Gastrocnemius medialis (tissue), 4 donors: ENCODE measurements around the gene PPM1L. TPM values are rescaled to one million over a fixed set of nuclear protein-coding genes. Genes with fewer than 3 reads are reported as not detected.

Source experiments
- ATAC-seq, 2 donors: fragments of 150-250 bp; one replicate each; pipeline ENCODE4 v1.9.1; 2016
- DNase-seq, 2 donors: peaks; one replicate each; pipeline ENCODE4 v3.0.0-alpha.2; 2019
- H3K27ac ChIP-seq, 4 donors: fragments of 200-600 bp; sonication (generic); 1 replicate in 1 of 4; 2 replicates in 3 of 4; pipeline ENCODE4 v1.5.1; 2016 to 2018; ENCODE audit warnings: mild to moderate bottlenecking in 2 of 4, moderate library complexity in 1 of 4
- H3K27me3 ChIP-seq, 3 donors: fragments of 200-600 bp; sonication (generic) in 2 of 3; 1 replicate in 1 of 3; 2 replicates in 2 of 3; pipeline versions ENCODE4 v1.5.1 to v1.6.0; 2016 to 2019; ENCODE audit warnings: mild to moderate bottlenecking in 1 of 3, moderate library complexity in 1 of 3
- H3K36me3 ChIP-seq, 2 donors: fragments of 200-600 bp; sonication (generic) in 1 of 2; one replicate each; pipeline ENCODE4 v1.5.1; 2017 to 2018
- H3K4me1 ChIP-seq, 2 donors: fragments of 200-600 bp; sonication (generic) in 1 of 2; one replicate each; pipeline ENCODE4 v1.5.1; 2016 to 2017; ENCODE audit warnings: mild to moderate bottlenecking in 2 of 2
- H3K4me3 ChIP-seq, 4 donors: fragments of 200-600 bp; sonication (generic) in 3 of 4; 1 replicate in 1 of 4; 2 replicates in 3 of 4; pipeline ENCODE4 v1.5.1; 2016 to 2019; ENCODE audit warnings: mild to moderate bottlenecking in 2 of 4
- H3K9me3 ChIP-seq, 3 donors: fragments of 200-600 bp; sonication (generic) in 2 of 3; 1 replicate in 1 of 3; 2 replicates in 2 of 3; pipeline ENCODE4 v1.5.1; 2016 to 2019
- POLR2A ChIP-seq, 2 donors: fragments of 450-650 bp; IDR thresholded peaks; one replicate each; pipeline ENCODE4 v1.6.1; 2017; ENCODE audit warnings: antibody characterized with exemption in 2 of 2, mild to moderate bottlenecking in 2 of 2, moderate library complexity in 2 of 2
- in situ Hi-C, 4 donors: fragments of 200-750 bp; cut with MboI; loops; one replicate each; pipeline versions ENCODE4 v1.15.0 to v1.8.0; 2017; ENCODE audit warnings: low sequenced_read_pairs in 4 of 4
- intact Hi-C: fragments of 100-400 bp; cut with DNase I; formaldehyde crosslinking; loops from one replicate; pipeline ENCODE4 v1.15.1; 2023; ENCODE audit warnings: low total_unique reads
- total RNA-seq, 4 donors: library from RNA; depleted of rRNA; stranded (reverse); fragments of >200 nt; gene quantifications; one replicate each; pipeline versions ENCODE4 v1.1.0 to v1.2.3, GENCODE V29; 2016
- TF ChIP-seq, protein P1 (sequence below), 5 experiments: fragments of 450-650 bp in 3 of 5; fragments of 200-600 bp in 2 of 5; sonication (generic) in 2 of 5; IDR thresholded peaks in 4 of 5; conservative IDR thresholded peaks in 1 of 5; 1 replicate in 4 of 5; 2 replicates in 1 of 5; pipeline ENCODE4 v1.5.1; 2016 to 2019; ENCODE audit warnings: antibody characterized with exemption in 5 of 5, mild to moderate bottlenecking in 3 of 5, moderate library complexity in 3 of 5

PPM1L gene
- total RNA-seq, 4 donors from 2014 or later, result 85.0 to 243 (median 122) TPM

DNA sequence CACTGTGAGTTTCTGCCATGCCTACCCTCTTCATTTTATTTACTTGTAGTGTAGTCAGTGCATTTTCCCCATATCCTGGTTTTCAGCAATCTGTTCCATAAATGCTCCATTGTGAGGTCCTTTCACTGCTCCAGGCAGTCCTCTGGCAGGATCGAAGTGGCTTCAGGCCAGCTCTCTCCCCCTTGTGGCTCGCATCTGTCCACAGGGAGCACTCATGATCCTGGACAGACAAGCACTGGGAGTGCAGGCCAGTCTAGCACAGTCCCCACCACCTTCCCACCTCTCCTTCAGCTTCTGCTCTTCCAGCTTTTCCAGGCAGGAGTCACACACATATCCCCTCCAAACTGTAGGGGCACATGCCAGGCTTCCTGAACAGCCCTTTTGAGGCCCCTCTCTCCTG is 173.6 kb downstream of the PPM1L start:
- Histone ChIP-seq H3K9me3 (no peaks in the 10 kb centered on the region), H3K4me1 (peaks cover 17 to 50% of the 10 kb centered on the region in 2 donors), H3K36me3 (no peaks in the 10 kb centered on the region), H3K27ac (no peak overlapping the region), H3K27me3 (no peaks in the 10 kb centered on the region), H3K4me3 (no peak overlapping the region)
- DNase-seq, result peak; percentile 32 to 43
- peak; percentile 59 to 68 for ATAC-seq
- TF ChIP-seq, protein P1, sequence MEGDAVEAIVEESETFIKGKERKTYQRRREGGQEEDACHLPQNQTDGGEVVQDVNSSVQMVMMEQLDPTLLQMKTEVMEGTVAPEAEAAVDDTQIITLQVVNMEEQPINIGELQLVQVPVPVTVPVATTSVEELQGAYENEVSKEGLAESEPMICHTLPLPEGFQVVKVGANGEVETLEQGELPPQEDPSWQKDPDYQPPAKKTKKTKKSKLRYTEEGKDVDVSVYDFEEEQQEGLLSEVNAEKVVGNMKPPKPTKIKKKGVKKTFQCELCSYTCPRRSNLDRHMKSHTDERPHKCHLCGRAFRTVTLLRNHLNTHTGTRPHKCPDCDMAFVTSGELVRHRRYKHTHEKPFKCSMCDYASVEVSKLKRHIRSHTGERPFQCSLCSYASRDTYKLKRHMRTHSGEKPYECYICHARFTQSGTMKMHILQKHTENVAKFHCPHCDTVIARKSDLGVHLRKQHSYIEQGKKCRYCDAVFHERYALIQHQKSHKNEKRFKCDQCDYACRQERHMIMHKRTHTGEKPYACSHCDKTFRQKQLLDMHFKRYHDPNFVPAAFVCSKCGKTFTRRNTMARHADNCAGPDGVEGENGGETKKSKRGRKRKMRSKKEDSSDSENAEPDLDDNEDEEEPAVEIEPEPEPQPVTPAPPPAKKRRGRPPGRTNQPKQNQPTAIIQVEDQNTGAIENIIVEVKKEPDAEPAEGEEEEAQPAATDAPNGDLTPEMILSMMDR (IDR thresholded peaks at IDR 0.05 in 4 of 5, conservative IDR thresholded peaks at IDR 0.05 in 1 of 5), result peak in 4 of 5 experiments; percentile 20 to 48 (median 36)
- no peak for TF ChIP-seq POLR2A (IDR thresholded peaks at IDR 0.05)
- intact Hi-C loops (loop anchor here (2.0 to 5.0 kb wide), 2 partner anchors 42 to 173 kb away; partner anchors contain the start of gene PPM1L), in situ Hi-C loops (loop anchor here in 1 of 4 donors (25.0 kb wide), 1 partner anchor 483 kb away; no protein-coding TSS in a partner anchor)

DNA sequence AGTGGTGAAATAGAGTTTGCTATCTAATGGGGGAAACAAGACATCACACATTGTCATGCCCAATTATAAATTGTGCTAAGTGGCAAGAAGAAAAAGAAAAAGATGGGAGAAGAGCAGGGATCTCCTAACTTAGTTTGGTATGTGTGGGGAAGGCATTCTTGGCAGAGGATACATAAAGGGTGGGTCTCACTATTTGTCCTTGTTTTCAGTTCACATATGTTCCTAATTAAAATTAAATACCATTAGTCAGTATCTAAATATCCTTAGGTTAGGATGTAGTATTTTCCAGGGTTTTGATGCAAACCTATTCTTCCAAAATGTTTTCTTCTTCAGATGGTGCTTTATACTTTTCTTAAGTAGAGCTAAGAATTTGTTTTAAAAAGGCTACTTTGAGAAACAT is 175.4 kb downstream of the PPM1L start:
- Histone ChIP-seq H3K27me3 (no peaks in the 10 kb centered on the region), H3K4me3 (no peak overlapping the region), H3K36me3 (no peaks in the 10 kb centered on the region), H3K27ac (no peak overlapping the region), H3K9me3 (no peaks in the 10 kb centered on the region), H3K4me1 (peaks cover 17 to 37% of the 10 kb centered on the region in 2 donors)
- intact Hi-C loops (no loop called here), in situ Hi-C loops (loop anchor here in 3 of 4 donors (10.0 to 25.0 kb wide), 2 partner anchors 227 to 481 kb away; no protein-coding TSS in a partner anchor)
- TF ChIP-seq, protein P1 (IDR thresholded peaks at IDR 0.05 in 4 of 5, conservative IDR thresholded peaks at IDR 0.05 in 1 of 5), result no peak
- no peak for TF ChIP-seq POLR2A (IDR thresholded peaks at IDR 0.05)
- ATAC-seq (no peak), DNase-seq (no peak)

DNA sequence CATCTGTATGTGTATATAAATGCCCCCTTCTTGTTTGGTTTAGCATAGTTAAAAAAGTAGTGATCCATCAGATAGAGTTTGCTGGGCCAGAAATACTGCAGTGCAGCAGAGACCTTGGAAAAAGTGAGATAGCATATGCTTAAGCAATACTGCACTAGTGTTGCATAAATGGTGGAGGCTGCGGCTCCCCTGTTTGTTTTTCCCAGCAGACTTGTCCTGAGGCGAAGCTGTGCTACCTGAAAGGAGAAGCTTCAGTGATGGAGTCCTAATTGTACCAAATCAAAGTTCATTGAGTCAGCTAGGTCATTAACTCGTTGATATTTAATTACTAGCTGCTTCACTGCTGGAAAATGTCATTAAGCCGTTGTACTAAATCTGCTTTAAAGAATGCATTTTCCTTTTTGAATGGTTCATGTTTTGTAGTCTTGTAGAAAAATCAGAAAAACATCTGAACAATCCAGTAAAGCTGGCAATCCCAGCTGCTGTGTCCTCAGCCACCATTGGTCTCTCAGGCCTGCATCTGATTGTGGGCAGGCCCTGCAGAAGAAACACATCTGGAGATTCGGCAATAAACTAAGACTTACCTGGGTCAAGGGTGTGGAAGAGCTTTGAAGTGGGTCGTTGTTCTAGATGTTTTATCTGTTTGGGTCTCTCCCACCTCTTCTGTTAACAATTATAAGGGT is 179.5 kb downstream of the PPM1L start:
- H3K4me3 ChIP-seq, result no peak overlapping the region
- no peak for TF ChIP-seq POLR2A (IDR thresholded peaks at IDR 0.05)
- TF ChIP-seq, protein P1 (IDR thresholded peaks at IDR 0.05 in 4 of 5, conservative IDR thresholded peaks at IDR 0.05 in 1 of 5), result no peak
- peaks cover 0 to 8% of the 10 kb centered on the region in 2 donors for H3K4me1 ChIP-seq
- no peaks in the 10 kb centered on the region for H3K9me3 ChIP-seq
- intact Hi-C loops, result no loop called here
- no peaks in the 10 kb centered on the region for H3K36me3 ChIP-seq
- in situ Hi-C loops, result loop anchor here (5.0 to 25.0 kb wide), 3 partner anchors 228 to 477 kb away; no protein-coding TSS in a partner anchor
- ATAC-seq, result no peak
- DNase-seq, result no peak
- no peaks in the 10 kb centered on the region for H3K27me3 ChIP-seq
- no peak overlapping the region for H3K27ac ChIP-seq

DNA sequence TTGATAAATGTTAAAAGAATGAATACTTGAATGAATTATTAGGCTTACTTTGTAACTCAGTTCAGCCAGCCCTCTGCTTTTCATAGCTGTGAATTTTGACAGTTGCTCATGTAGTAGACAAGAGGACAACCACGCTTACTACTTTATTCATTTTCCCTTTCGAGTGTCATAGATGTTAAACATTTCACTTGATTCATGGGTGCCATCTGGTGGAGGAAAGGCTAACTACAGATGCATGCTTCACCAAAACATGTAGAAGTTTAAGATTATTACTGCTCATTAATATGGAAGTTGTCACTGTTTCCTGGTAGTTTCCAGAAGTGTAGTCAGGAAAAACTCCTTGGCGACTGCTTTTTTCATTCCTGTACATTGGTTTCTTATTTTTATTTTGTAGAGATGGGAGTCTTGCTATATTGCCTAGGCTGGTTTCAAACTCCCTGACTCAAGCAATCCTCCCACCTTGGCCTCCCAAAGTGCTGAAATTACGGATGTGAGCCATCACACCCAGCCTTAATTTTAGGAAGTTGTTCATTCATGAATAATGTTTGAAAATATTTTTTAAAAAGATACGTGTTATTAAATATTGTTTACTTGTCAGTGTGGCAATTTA is 186.0 kb downstream of the PPM1L start:
- peaks cover 4 to 7% of the 10 kb centered on the region in 2 donors for H3K4me1 ChIP-seq
- no peaks in the 10 kb centered on the region for H3K9me3 ChIP-seq
- in situ Hi-C loops, result loop anchor here in 1 of 4 donors (25.0 kb wide), 1 partner anchor 470 kb away; no protein-coding TSS in a partner anchor
- no peak for TF ChIP-seq POLR2A (IDR thresholded peaks at IDR 0.05)
- TF ChIP-seq, protein P1 (IDR thresholded peaks at IDR 0.05 in 4 of 5, conservative IDR thresholded peaks at IDR 0.05 in 1 of 5), result peak; percentile 84 to 91 (median 86)
- DNase-seq (peak; percentile 35 to 53), ATAC-seq (peak; percentile 85 to 90)
- peak overlapping the region in 1 of 4 donors; percentile 15 for H3K27ac ChIP-seq
- H3K27me3 ChIP-seq, result no peaks in the 10 kb centered on the region
- intact Hi-C loops, result loop anchor here (1.0 to 10.0 kb wide), 3 partner anchors 183 to 377 kb away; partner anchors contain the start of gene KPNA4
- H3K4me3 ChIP-seq, result no peak overlapping the region
- H3K36me3 ChIP-seq, result no peaks in the 10 kb centered on the region
